ENCODE measurements around the gene RBFOX2.
"Not testable (repeated sequence)": the region's sequence is repeated elsewhere in the genome, so short reads cannot be mapped to it uniquely, and the experiment has no call there.

- TF ChIP-seq ATF3 (IDR thresholded peaks at IDR 0.05; ENCODE audit: insufficient read depth, low read depth, low read length); TAF1 (IDR thresholded peaks at IDR 0.05; ENCODE audit: low read depth, low read length); CTCF (IDR thresholded peaks at IDR 0.05; ENCODE audit: control extremely low read depth in 1 of 3, insufficient read depth in 1 of 3, low read depth in 1 of 3, low read length in 3 of 3); CBX8 (IDR thresholded peaks at IDR 0.05; ENCODE audit: borderline replicate concordance, low read depth, low read length); EP300 (IDR thresholded peaks at IDR 0.05; ENCODE audit: borderline replicate concordance in 1 of 2, low read depth in 2 of 2, low read length in 2 of 2); GTF2F1 (IDR thresholded peaks at IDR 0.05; ENCODE audit: borderline replicate concordance, low read depth, low read length); USF2 (IDR thresholded peaks at IDR 0.05; ENCODE audit: low read length); TAF7 (optimal IDR thresholded peaks at IDR 0.05; ENCODE audit: borderline replicate concordance, low read depth, low read length); CREB1 (IDR thresholded peaks at IDR 0.05): not testable (repeated sequence)
Observed at GRCh38 chr22:36054446-36054845, 25.8 kb upstream of the RBFOX2 start.

Measured in H1 (cell line).